GM12873 (cell line): ENCODE measurements around the gene GALNT10.

Experiments used
- CTCF ChIP-seq: IDR thresholded peaks from 2 replicates; pipeline ENCODE4 v1.5.1; 2012; ENCODE audit warnings: low read depth, mild to moderate bottlenecking, moderate library complexity, low read length, control low read depth; ENCODE audit not compliant: insufficient read depth; ENCODE audit errors: missing control alignments

GALNT10 gene

GRCh38 chr5:154190595-154191304 lies at the start of gene GALNT10:
Gene GALNT10 (plus strand): TSS chr5:154190733. CDS start chr5:154190867, 134 bp downstream.
- TF ChIP-seq CTCF, result no peak

GRCh38 chr5:154141745-154142221 lies 48.8 kb upstream of the GALNT10 start:
- TF ChIP-seq CTCF, result no peak

- TF ChIP-seq CTCF, result no peak
These were observed 47.3 kb upstream of the GALNT10 start for GRCh38 chr5:154143211-154143641.

GRCh38 chr5:154145268-154145667 lies 45.3 kb upstream of the GALNT10 start:
- TF ChIP-seq CTCF, result no peak

GRCh38 chr5:154146409-154146808 lies 44.1 kb upstream of the GALNT10 start:
- TF ChIP-seq CTCF, result no peak

GRCh38 chr5:154147666-154148065 lies 42.9 kb upstream of the GALNT10 start:
- TF ChIP-seq CTCF, result no peak

GRCh38 chr5:154157483-154158378 lies 32.8 kb upstream of the GALNT10 start:
- peak; percentile 59 for TF ChIP-seq CTCF
